HCT116 (cell line): ENCODE measurements around the gene VPS39. TPM values are rescaled to one million over a fixed set of nuclear protein-coding genes. Genes with fewer than 3 reads are reported as not detected.

Source experiments
- ATAC-seq: fragments of 200-7000 bp; cut with Tn5 transposase; 2 replicates; pipeline ENCODE4 v1.9.1; 2020; ENCODE audit warnings: mild to moderate bottlenecking, moderate library complexity
- Bru-seq: library from RNA; stranded (reverse); fragments of 400-500 nt; gene quantifications from one replicate; lab custom pipeline; 2021; lab: Mats Ljungman, UMichigan
- BruChase-seq, 2 experiments: library from RNA; stranded (reverse); fragments of 400-500 nt; gene quantifications; one replicate each; lab custom pipeline; 2021; lab: Mats Ljungman, UMichigan
- BruUV-seq: library from RNA; stranded (reverse); fragments of 400-500 nt; replicated peaks from 2 replicates; lab custom pipeline; 2021; lab: Mats Ljungman, UMichigan
- CTCF ChIA-PET: fragments of 300-600 bp; sonication (Branson Sonifier 250); formaldehyde crosslinking; loops from one replicate; lab custom pipeline; 2021; ENCODE audit warnings: antibody characterized with exemption; lab: Charles Lee
- POLR2A ChIA-PET: fragments of 300-600, 350-600 bp; sonication (Branson Sonifier 250); formaldehyde crosslinking; loops from one replicate; lab custom pipeline; 2021; ENCODE audit warnings: antibody characterized with exemption; lab: Charles Lee
- RAD21 ChIA-PET, 2 experiments: fragments of 300-600 bp; sonication (Branson Sonifier 250); formaldehyde crosslinking; loops; one replicate each; lab custom pipeline; 2023; ENCODE audit warnings: low total read pairs in 2 of 2; ENCODE audit not compliant: uncharacterized antibody in 2 of 2, unreplicated experiment in 2 of 2, low non-redundant PET in 1 of 2; lab: Charles Lee
- DNase-seq: peaks from one replicate; pipeline ENCODE4 v3.0.0-alpha.2; 2010; ENCODE audit warnings: low read depth, low spot score
- H2AFZ ChIP-seq: fragments of 200-600 bp; shearing (Covaris generic), sonication (generic); 2 replicates; pipeline ENCODE4 v1.6.1; 2017; ENCODE audit warnings: low read depth, mixed run types, mixed read lengths, antibody characterized with exemption, low read length; ENCODE audit not compliant: poor library complexity, severe bottlenecking
- H3K27ac ChIP-seq: 2 replicates; pipeline ENCODE4 v1.5.1; 2012; ENCODE audit warnings: low read depth, low read length
- H3K27me3 ChIP-seq: fragments of 200-600 bp; sonication (generic); 2 replicates; pipeline ENCODE4 v1.6.1; 2016; ENCODE audit warnings: mixed run types, low read length, mixed read lengths; ENCODE audit not compliant: insufficient read depth
- H3K36me3 ChIP-seq, 2 experiments: fragments of 200-500 bp in 1 of 2; fragments of 200-600 bp in 1 of 2; sonication (Bioruptor generic) in 1 of 2; sonication (generic) in 1 of 2; 2 replicates each; pipeline versions ENCODE4 v1.5.1 to v1.6.1; 2014 to 2016; ENCODE audit warnings: low read length in 2 of 2, inconsistent platforms in 1 of 2, mixed read lengths in 1 of 2, mixed run types in 1 of 2; ENCODE audit not compliant: insufficient read depth in 2 of 2, control insufficient read depth in 1 of 2
- H3K4me1 ChIP-seq, 2 experiments: fragments of 200-600 bp in 1 of 2; sonication (generic) in 1 of 2; 2 replicates each; pipeline versions ENCODE4 v1.5.1 to v1.6.1; 2012 to 2017; ENCODE audit warnings: low read length in 2 of 2, inconsistent platforms in 1 of 2, mild to moderate bottlenecking in 1 of 2, mixed read lengths in 1 of 2, mixed run types in 1 of 2, moderate library complexity in 1 of 2; ENCODE audit not compliant: insufficient read depth in 2 of 2, control insufficient read depth in 1 of 2
- H3K4me2 ChIP-seq: fragments of 200-600 bp; sonication (generic); 2 replicates; pipeline ENCODE4 v1.6.1; 2017; ENCODE audit warnings: mixed run types, low read length, mixed read lengths
- H3K4me3 ChIP-seq, 2 experiments: fragments of 200-600 bp in 1 of 2; sonication (generic) in 1 of 2; replicated peaks in 1 of 2; 2 replicates each; pipeline ENCODE4 v1.5.1; 2011 to 2016; ENCODE audit warnings: low read length in 2 of 2, control low read depth in 1 of 2, low read depth in 1 of 2, mild to moderate bottlenecking in 1 of 2, mixed read lengths in 1 of 2, mixed run types in 1 of 2
- H3K79me2 ChIP-seq: fragments of 200-600 bp; sonication (generic); 2 replicates; pipeline ENCODE4 v1.6.1; 2017; ENCODE audit warnings: mild to moderate bottlenecking, mixed run types, low read length, moderate library complexity, mixed read lengths; ENCODE audit not compliant: insufficient read depth
- H3K9ac ChIP-seq: fragments of 200-600 bp; sonication (generic); 2 replicates; pipeline ENCODE4 v1.6.1; 2016; ENCODE audit warnings: low read length, mixed read lengths
- H3K9me2 ChIP-seq: fragments of 200-600 bp; sonication (generic), shearing (Covaris generic); 2 replicates; pipeline ENCODE4 v1.6.1; 2017; ENCODE audit warnings: mixed run types, mild to moderate bottlenecking, moderate library complexity; ENCODE audit not compliant: insufficient read depth
- H3K9me3 ChIP-seq, 2 experiments: fragments of 200-500 bp in 1 of 2; fragments of 200-600 bp in 1 of 2; sonication (Bioruptor generic) in 1 of 2; sonication (generic) in 1 of 2; 2 replicates each; pipeline ENCODE4 v1.6.1; 2014 to 2017; ENCODE audit warnings: low read length in 2 of 2, mixed read lengths in 2 of 2, inconsistent platforms in 1 of 2, low read depth in 1 of 2, mild to moderate bottlenecking in 1 of 2, mixed run types in 1 of 2, moderate library complexity in 1 of 2; ENCODE audit not compliant: control insufficient read depth in 1 of 2, insufficient read depth in 1 of 2
- H4K20me1 ChIP-seq: fragments of 200-600 bp; sonication (generic), shearing (Covaris generic); 2 replicates; pipeline ENCODE4 v1.6.1; 2017; ENCODE audit warnings: mixed run types, mild to moderate bottlenecking, moderate library complexity; ENCODE audit not compliant: insufficient read depth
- ATF3 ChIP-seq: IDR thresholded peaks from 2 replicates; pipeline ENCODE4 v1.6.1; 2012
- EGR1 ChIP-seq: IDR thresholded peaks from 2 replicates; pipeline ENCODE4 v1.6.1; 2012; ENCODE audit warnings: low read depth
- ELF1 ChIP-seq: IDR thresholded peaks from 2 replicates; pipeline ENCODE4 v1.6.1; 2012; ENCODE audit warnings: low read depth, borderline replicate concordance
- POLR2A ChIP-seq: IDR thresholded peaks from 2 replicates; pipeline ENCODE4 v1.7.0; 2011; ENCODE audit warnings: borderline replicate concordance; ENCODE audit not compliant: insufficient read depth, insufficient read length; ENCODE audit errors: extremely low read depth
- POLR2AphosphoS5 ChIP-seq: IDR thresholded peaks from 2 replicates; pipeline ENCODE4 v1.6.1; 2011; ENCODE audit warnings: mild to moderate bottlenecking, low read depth, low read length, moderate library complexity
- RAD21 ChIP-seq: IDR thresholded peaks from 2 replicates; pipeline ENCODE4 v1.6.1; 2012; ENCODE audit warnings: low read depth, mild to moderate bottlenecking
- SIN3A ChIP-seq: IDR thresholded peaks from 2 replicates; pipeline ENCODE4 v1.6.1; 2012; ENCODE audit warnings: low read depth
- YY1 ChIP-seq: IDR thresholded peaks from 2 replicates; pipeline ENCODE4 v1.6.1; 2011; ENCODE audit warnings: low read length, low read depth, moderate library complexity, mild to moderate bottlenecking; ENCODE audit not compliant: insufficient replicate concordance; ENCODE audit errors: extremely low read depth
- ZFX ChIP-seq: fragments of 450-650 bp; IDR thresholded peaks from 2 replicates; pipeline ENCODE4 v1.6.1; 2017
- intact Hi-C: fragments of 100-400 bp; cut with micrococcal nuclease; formaldehyde crosslinking; loops from 2 replicates; pipeline ENCODE4 v1.10.0; 2022
- long read RNA-seq: library from polyadenylated mRNA; unstranded; transcript quantifications from one replicate; pipeline ENCODE4 v2.0.0, GENCODE V29; 2021; ENCODE audit not compliant: unreplicated experiment
- polyA plus RNA-seq: library from polyadenylated mRNA; unstranded; fragments of >200 nt; gene quantifications from 2 replicates; pipeline ENCODE4 v1.2.1, GENCODE V29; 2012; ENCODE audit warnings: missing spikeins
- total RNA-seq: library from RNA; stranded (reverse); gene quantifications from one replicate; pipeline ENCODE4 v1.2.1, GENCODE V29; 2021; ENCODE audit not compliant: unreplicated experiment

The VPS39 gene
- total RNA-seq (40.1 TPM), Bru-seq, nascent RNA (percentile 76 among the genes with signal in this experiment), BruChase-seq, experiment 1, labeled RNA remaining after a 6-hour chase (percentile 84 among the genes with signal in this experiment), BruChase-seq, experiment 2, labeled RNA remaining after a 2-hour chase (percentile 79 among the genes with signal in this experiment)
- polyA plus RNA-seq: 22.9 and 23.9 TPM in 2 replicates
- long read RNA-seq, full-length matches to known transcripts: 38 of 63 reads
- long read RNA-seq, partial matches to known transcripts: 17 of 63 reads
- long read RNA-seq, other reads (novel, unspliced or antisense): 8 of 63 reads

GRCh38 chr15:42207674-42208579 is at the start of gene VPS39:
Gene VPS39 (minus strand): TSS chr15:42208304. CDS start chr15:42208153, 151 bp downstream.
- DNase-seq (peak; percentile 45), ATAC-seq (peak; percentile 99)
- CTCF ChIA-PET: interaction anchor here (1.9 kb wide), 1 partner anchor 177 kb away, joined by 4 read pairs; no protein-coding TSS in a partner anchor
- Histone ChIP-seq H3K9me2 (no peaks in the 10 kb centered on the region), H3K36me3 (peaks cover 15 to 17% of the 10 kb centered on the region in 2 experiments; a peak in 3 of 4 replicates), H3K27ac (peak within 1 kb of the TSS; percentile 47), H3K4me1 (peaks cover 7 to 17% of the 10 kb centered on the region in 2 experiments), H4K20me1 (no peaks in the 10 kb centered on the region), H2AFZ (no peak within 1 kb of the TSS), H3K79me2 (peaks cover 15% of the 10 kb centered on the region), H3K9ac (peak within 1 kb of the TSS; percentile 85), H3K4me3 (peak within 1 kb of the TSS; percentile 91 to 96), H3K4me2 (peak within 1 kb of the TSS; percentile 75), H3K9me3 (no peaks in the 10 kb centered on the region), H3K27me3 (no peaks in the 10 kb centered on the region)
- POLR2A ChIA-PET: no interaction called here
- TF ChIP-seq POLR2AphosphoS5 (peak; percentile 86), RAD21 (no peak), ELF1 (peak; percentile 65), YY1 (peak; percentile 57), ATF3 (no peak), EGR1 (no peak), SIN3A (0 out of 2 replicates have a peak, but pooled peaks have one; percentile 19), POLR2A (peak; percentile 61), ZFX (peak; percentile 75)
- intact Hi-C loops: no loop called here
- RAD21 ChIA-PET: no interaction called here
- BruUV-seq: TSS peak; percentile 55
